Mesenchymal stem cell (in vitro differentiated cells and primary cell): ENCODE measurements around the gene MTA3.

Source experiments
- DNase-seq: peaks from one replicate; pipeline ENCODE4 v3.0.0-alpha.2; 2013
- H2AFZ ChIP-seq: one replicate; pipeline ENCODE4 v1.6.1; 2013; ENCODE audit warnings: low read depth, mild to moderate bottlenecking, control low read depth, inconsistent platforms, low read length, moderate library complexity
- H2AK5ac ChIP-seq: 2 replicates; pipeline ENCODE4 v1.6.1; 2013; ENCODE audit warnings: low read length, moderate library complexity, mild to moderate bottlenecking, inconsistent platforms; ENCODE audit not compliant: severe bottlenecking
- H2BK120ac ChIP-seq: one replicate; pipeline ENCODE4 v1.6.1; 2013; ENCODE audit warnings: low read depth, mild to moderate bottlenecking, inconsistent platforms, low read length, moderate library complexity
- H2BK12ac ChIP-seq, 2 experiments: one replicate each; pipeline ENCODE4 v1.6.1; 2013; ENCODE audit warnings: inconsistent platforms in 2 of 2, low read length in 2 of 2, mild to moderate bottlenecking in 2 of 2, moderate library complexity in 2 of 2, control low read depth in 1 of 2
- H2BK15ac ChIP-seq: one replicate; pipeline ENCODE4 v1.6.1; 2013; ENCODE audit warnings: mild to moderate bottlenecking, low read depth, inconsistent platforms; ENCODE audit not compliant: poor library complexity, severe bottlenecking
- H2BK5ac ChIP-seq: 2 replicates; pipeline ENCODE4 v1.6.1; 2013; ENCODE audit warnings: low read depth, mild to moderate bottlenecking, low read length, control low read depth, inconsistent platforms; ENCODE audit not compliant: poor library complexity, severe bottlenecking
- H3K14ac ChIP-seq, 2 experiments: one replicate each; pipeline ENCODE4 v1.6.1; 2013; ENCODE audit warnings: inconsistent platforms in 2 of 2, low read length in 2 of 2, control low read depth in 1 of 2, mild to moderate bottlenecking in 1 of 2, moderate library complexity in 1 of 2
- H3K18ac ChIP-seq, 2 experiments: one replicate each; pipeline ENCODE4 v1.6.1; 2013; ENCODE audit warnings: inconsistent platforms in 2 of 2, low read length in 2 of 2, control low read depth in 1 of 2, low read depth in 1 of 2, mild to moderate bottlenecking in 1 of 2
- H3K23ac ChIP-seq, 2 experiments: one replicate each; pipeline ENCODE4 v1.6.1; 2013; ENCODE audit warnings: inconsistent platforms in 2 of 2, low read length in 2 of 2, mild to moderate bottlenecking in 2 of 2, moderate library complexity in 2 of 2, control low read depth in 1 of 2
- H3K27ac ChIP-seq: 2 replicates; pipeline ENCODE4 v1.5.1; 2013; ENCODE audit warnings: mild to moderate bottlenecking, moderate library complexity, low read length, control low read depth, inconsistent platforms; ENCODE audit not compliant: poor library complexity, severe bottlenecking
- H3K27me3 ChIP-seq, 2 experiments: 2 replicates each; pipeline versions ENCODE4 v1.6.1 to v1.7.0; 2013; ENCODE audit warnings: low read length in 2 of 2, mild to moderate bottlenecking in 2 of 2, moderate library complexity in 2 of 2, control low read depth in 1 of 2, inconsistent platforms in 1 of 2; ENCODE audit not compliant: control insufficient read depth in 1 of 2, insufficient read depth in 1 of 2
- H3K36me3 ChIP-seq, 2 experiments: 2 replicates each; pipeline versions ENCODE4 v1.6.1 to v1.7.0; 2013; ENCODE audit warnings: low read length in 2 of 2, control low read depth in 1 of 2, inconsistent platforms in 1 of 2, low read depth in 1 of 2, mild to moderate bottlenecking in 1 of 2; ENCODE audit not compliant: insufficient read depth in 2 of 2, control insufficient read depth in 1 of 2
- H3K4ac ChIP-seq, 2 experiments: one replicate each; pipeline ENCODE4 v1.6.1; 2013; ENCODE audit warnings: inconsistent platforms in 2 of 2, low read length in 2 of 2, mild to moderate bottlenecking in 2 of 2, moderate library complexity in 2 of 2, control low read depth in 1 of 2, low read depth in 1 of 2
- H3K4me1 ChIP-seq: 2 replicates; pipeline ENCODE4 v1.6.1; 2013; ENCODE audit warnings: low read depth, low read length, control low read depth; ENCODE audit not compliant: control insufficient read depth, insufficient read depth
- H3K4me2 ChIP-seq: 2 replicates; pipeline ENCODE4 v1.6.1; 2013; ENCODE audit warnings: low read length, mild to moderate bottlenecking, inconsistent platforms; ENCODE audit not compliant: poor library complexity, severe bottlenecking
- H3K4me3 ChIP-seq, 2 experiments: 2 replicates each; pipeline versions ENCODE4 v1.5.1 to v1.7.0; 2013; ENCODE audit warnings: low read length in 2 of 2, mild to moderate bottlenecking in 2 of 2, control low read depth in 1 of 2, low read depth in 1 of 2; ENCODE audit not compliant: insufficient read depth in 1 of 2
- H3K79me1 ChIP-seq: replicated peaks from 2 replicates; pipeline ENCODE4 v1.6.1; 2013; ENCODE audit warnings: mild to moderate bottlenecking, control low read depth, low read length, inconsistent platforms; ENCODE audit not compliant: poor library complexity, severe bottlenecking
- H3K9ac ChIP-seq: 2 replicates; pipeline ENCODE4 v1.7.0; 2013; ENCODE audit warnings: mild to moderate bottlenecking, low read length, moderate library complexity
- H3K9me3 ChIP-seq: 2 replicates; pipeline ENCODE4 v1.7.0; 2013; ENCODE audit warnings: mild to moderate bottlenecking, low read length; ENCODE audit not compliant: control insufficient read depth
- H4K8ac ChIP-seq: one replicate; pipeline ENCODE4 v1.6.1; 2013; ENCODE audit warnings: inconsistent platforms, mild to moderate bottlenecking, low read length, moderate library complexity
- H4K91ac ChIP-seq: one replicate; pipeline ENCODE4 v1.6.1; 2013; ENCODE audit warnings: mild to moderate bottlenecking, low read length, inconsistent platforms
- WGBS: methylation state at CpG from one replicate; pipeline ENCODE4 v1.1.7; 2013; ENCODE audit warnings: mixed read lengths; 5-methylcytosine and 5-hydroxymethylcytosine counted together

MTA3 gene

DNA sequence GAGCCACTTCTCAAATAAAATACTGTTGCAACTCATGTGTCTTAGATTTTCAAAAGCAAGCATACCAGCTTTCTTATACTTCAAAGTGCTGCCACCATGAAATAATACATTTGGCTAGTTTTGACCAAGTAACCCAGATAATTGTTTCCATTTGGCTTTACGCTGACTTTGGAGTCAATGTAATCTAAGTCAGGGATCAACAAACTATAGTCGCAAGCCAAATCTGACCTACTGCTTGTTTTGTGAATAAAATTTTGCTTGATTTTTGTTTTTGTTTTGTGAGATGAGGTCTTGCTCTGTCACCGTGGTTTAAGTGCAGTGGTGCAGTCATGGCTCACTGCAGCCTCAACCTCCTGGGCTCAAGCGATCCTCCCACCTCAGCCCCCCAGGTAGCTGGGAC lies 130.5 kb downstream of the MTA3 start:
- Histone ChIP-seq H3K27ac (no peak overlapping the region), H3K27me3 (no peaks in the 10 kb centered on the region), H2AK5ac (no peak overlapping the region), H2BK12ac (no peak overlapping the region), H3K9ac (no peak overlapping the region), H2AFZ (no peak overlapping the region), H2BK120ac (no peak overlapping the region), H3K4ac (no peak overlapping the region), H3K18ac (no peak overlapping the region), H3K23ac (no peak overlapping the region), H2BK5ac (no peak overlapping the region), H3K9me3 (no peaks in the 10 kb centered on the region), H2BK15ac (no peak overlapping the region), H3K4me2 (no peak overlapping the region), H4K91ac (no peak overlapping the region), H4K8ac (no peak overlapping the region), H3K4me1 (no peaks in the 10 kb centered on the region), H3K14ac (no peak overlapping the region), H3K79me1 (peaks cover 23% of the 10 kb centered on the region), H3K4me3 (no peak overlapping the region), H3K36me3 (peaks cover 9 to 13% of the 10 kb centered on the region in 2 experiments)
- no peak for DNase-seq
- WGBS: 100% methylated on average over 4 of the region's 4 CpGs

- Histone ChIP-seq H3K9me3 (no peaks in the 10 kb centered on the region), H4K8ac (no peak overlapping the region), H2BK5ac (no peak overlapping the region), H2BK15ac (no peak overlapping the region), H3K4me1 (no peaks in the 10 kb centered on the region), H3K9ac (no peak overlapping the region), H3K36me3 (peaks cover 14 to 40% of the 10 kb centered on the region in 2 experiments), H3K18ac (no peak overlapping the region), H2AFZ (no peak overlapping the region), H3K4me2 (no peak overlapping the region), H3K4me3 (no peak overlapping the region), H3K4ac (no peak overlapping the region), H2BK120ac (no peak overlapping the region), H2BK12ac (no peak overlapping the region), H3K27ac (no peak overlapping the region), H3K79me1 (peaks cover 8% of the 10 kb centered on the region), H3K23ac (no peak overlapping the region), H3K27me3 (no peaks in the 10 kb centered on the region), H2AK5ac (no peak overlapping the region), H4K91ac (no peak overlapping the region), H3K14ac (no peak overlapping the region)
- no peak for DNase-seq
- WGBS: 90% methylated on average over 3 of the region's 3 CpGs
Observed at GRCh38 chr2:42706836-42707235, 138.4 kb downstream of the MTA3 start.

DNA sequence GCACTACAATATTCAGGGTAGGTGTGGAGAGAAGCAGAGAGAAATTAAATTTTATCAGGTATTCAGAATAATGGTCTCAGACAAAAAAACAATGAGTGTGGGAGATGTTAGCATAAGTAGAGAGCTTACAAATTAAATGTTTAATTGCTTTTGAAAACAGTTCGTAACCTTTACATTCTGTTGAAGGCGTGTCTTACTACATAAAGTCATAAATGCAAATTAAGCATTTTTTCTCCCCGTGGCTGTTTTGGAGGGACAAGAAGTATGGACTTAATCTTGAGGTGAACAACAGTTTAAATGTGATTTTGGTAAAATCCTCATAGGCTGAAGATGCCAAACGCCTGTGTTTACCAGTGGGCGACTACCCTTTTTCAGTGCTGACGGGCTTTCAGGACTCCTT lies 139.7 kb downstream of the MTA3 start:
- H3K4ac ChIP-seq: no peak overlapping the region
- H4K91ac ChIP-seq: no peak overlapping the region
- H4K8ac ChIP-seq: no peak overlapping the region
- H3K79me1 ChIP-seq: peaks cover 6% of the 10 kb centered on the region
- no peak overlapping the region for H2BK15ac ChIP-seq
- no peak overlapping the region for H3K9ac ChIP-seq
- no peaks in the 10 kb centered on the region for H3K9me3 ChIP-seq
- no peak overlapping the region for H3K18ac ChIP-seq
- no peak overlapping the region for H3K4me2 ChIP-seq
- DNase-seq: no peak
- H2BK5ac ChIP-seq: no peak overlapping the region
- 50% methylated on average over 2 of the region's 6 CpGs for WGBS
- peaks cover 14 to 40% of the 10 kb centered on the region in 2 experiments for H3K36me3 ChIP-seq
- no peak overlapping the region for H3K14ac ChIP-seq
- no peaks in the 10 kb centered on the region for H3K4me1 ChIP-seq
- no peak overlapping the region for H2AFZ ChIP-seq
- H3K4me3 ChIP-seq: no peak overlapping the region
- no peak overlapping the region for H2BK12ac ChIP-seq
- H2AK5ac ChIP-seq: no peak overlapping the region
- no peak overlapping the region for H3K27ac ChIP-seq
- H3K23ac ChIP-seq: no peak overlapping the region
- H3K27me3 ChIP-seq: no peaks in the 10 kb centered on the region
- no peak overlapping the region for H2BK120ac ChIP-seq

- H3K18ac ChIP-seq: no peak overlapping the region
- no peak for DNase-seq
- H4K91ac ChIP-seq: no peak overlapping the region
- H3K27me3 ChIP-seq: no peaks in the 10 kb centered on the region
- no peak overlapping the region for H2BK15ac ChIP-seq
- no peak overlapping the region for H2AK5ac ChIP-seq
- H3K4ac ChIP-seq: no peak overlapping the region
- no peaks in the 10 kb centered on the region for H3K4me1 ChIP-seq
- 100% methylated on average over 1 of the region's 1 CpG for WGBS
- no peak overlapping the region for H3K14ac ChIP-seq
- no peaks in the 10 kb centered on the region for H3K9me3 ChIP-seq
- H2BK12ac ChIP-seq: no peak overlapping the region
- no peak overlapping the region for H3K27ac ChIP-seq
- H3K36me3 ChIP-seq: peaks cover 9 to 25% of the 10 kb centered on the region in 2 experiments
- no peak overlapping the region for H3K23ac ChIP-seq
- no peak overlapping the region for H2BK5ac ChIP-seq
- H2AFZ ChIP-seq: no peak overlapping the region
- H4K8ac ChIP-seq: no peak overlapping the region
- H3K9ac ChIP-seq: no peak overlapping the region
- no peak overlapping the region for H3K4me2 ChIP-seq
- H3K4me3 ChIP-seq: no peak overlapping the region
- no peak overlapping the region for H2BK120ac ChIP-seq
- peaks cover 2% of the 10 kb centered on the region for H3K79me1 ChIP-seq
Observed at GRCh38 chr2:42711896-42712295, 143.5 kb downstream of the MTA3 start.
